Measurements from ENCODE around the gene SNX13.

GRCh38 chr7:17845197-17845547 is 95.1 kb downstream of the SNX13 start:
- TF ChIP-seq CTCF (IDR thresholded peaks at IDR 0.05; ENCODE audit: insufficient read depth, low read length) (no peak), POLR2AphosphoS5 (IDR thresholded peaks at IDR 0.05; ENCODE audit: low read depth) (no peak)

Measured in HL-60 (cell line).